Smooth muscle cell (in vitro differentiated cells): ENCODE measurements around the gene MAST2. TPM values are rescaled to one million over a fixed set of nuclear protein-coding genes. Genes with fewer than 3 reads are reported as not detected.
"Not testable (repeated sequence)": the region's sequence is repeated elsewhere in the genome, so short reads cannot be mapped to it uniquely, and the experiment has no call there.

ENCODE experiments used
- DNase-seq: peaks from one replicate; lab custom pipeline; 2025; ENCODE audit not compliant: unreplicated experiment; lab: John Stamatoyannopoulos, UW
- H2AFZ ChIP-seq: fragments of 200-600 bp; sonication (generic); 2 replicates; pipeline ENCODE4 v1.6.0; 2016; ENCODE audit warnings: antibody characterized with exemption, low read depth, mild to moderate bottlenecking
- H3F3A ChIP-seq: fragments of 200-600 bp; sonication (generic); 2 replicates; pipeline ENCODE4 v1.6.0; 2017; ENCODE audit warnings: antibody characterized with exemption, low read depth
- H3K27ac ChIP-seq: fragments of 200-600 bp; sonication (generic); 2 replicates; pipeline ENCODE4 v1.5.1; 2016; ENCODE audit warnings: low read depth, mild to moderate bottlenecking
- H3K27me3 ChIP-seq: fragments of 200-600 bp; sonication (generic); 2 replicates; pipeline ENCODE4 v1.6.1; 2016; ENCODE audit warnings: low read depth, mild to moderate bottlenecking
- H3K36me3 ChIP-seq: fragments of 200-600 bp; sonication (generic); 2 replicates; pipeline ENCODE4 v1.5.1; 2016; ENCODE audit warnings: low read depth
- H3K4me1 ChIP-seq: fragments of 200-600 bp; sonication (generic); 2 replicates; pipeline ENCODE4 v1.5.1; 2016; ENCODE audit warnings: low read depth
- H3K4me2 ChIP-seq: fragments of 200-600 bp; sonication (generic); 2 replicates; pipeline ENCODE4 v1.6.0; 2016; ENCODE audit warnings: mild to moderate bottlenecking
- H3K4me3 ChIP-seq: fragments of 200-600 bp; sonication (generic); 2 replicates; pipeline ENCODE4 v1.5.1; 2016; ENCODE audit warnings: mild to moderate bottlenecking
- H3K79me2 ChIP-seq: fragments of 200-600 bp; sonication (generic); 2 replicates; pipeline ENCODE4 v1.6.0; 2016; ENCODE audit warnings: low read depth, mild to moderate bottlenecking
- H3K9ac ChIP-seq: fragments of 200-600 bp; sonication (generic); 2 replicates; pipeline ENCODE4 v1.6.0; 2016; ENCODE audit warnings: low read depth
- H3K9me3 ChIP-seq: fragments of 200-600 bp; sonication (generic); replicated peaks from 2 replicates; pipeline ENCODE4 v1.5.1; 2016; ENCODE audit warnings: low read depth
- H4K20me1 ChIP-seq: fragments of 200-600 bp; sonication (generic); 2 replicates; pipeline ENCODE4 v1.6.0; 2016; ENCODE audit warnings: low read depth
- CTCF ChIP-seq: fragments of 200-600 bp; sonication (generic); IDR thresholded peaks from 2 replicates; pipeline ENCODE4 v1.5.1; 2017; ENCODE audit warnings: borderline replicate concordance, mild to moderate bottlenecking, antibody characterized with exemption; ENCODE audit not compliant: insufficient read depth, poor library complexity, severe bottlenecking
- WGBS: methylation state at CpG from one replicate; pipeline ENCODE4 v1.1.7; 2016; ENCODE audit warnings: low lambda C conversion rate; 5-methylcytosine and 5-hydroxymethylcytosine counted together
- polyA plus RNA-seq: library from polyadenylated mRNA; unstranded; fragments of >200 nt; fragmentation: Nextera tagmentation; extraction: Ambion mirVana; gene quantifications from 2 replicates; pipeline ENCODE4 v1.2.1, GENCODE V29; 2016
- total RNA-seq: library from RNA; depleted of rRNA; stranded (reverse); fragments of >200 nt; gene quantifications from 2 replicates; pipeline ENCODE4 v1.2.3, GENCODE V29; 2014

MAST2 gene
- total and polyA plus RNA-seq, 2 experiments from 2014 or later, result 18.4 to 26.2 TPM

- H3K9ac ChIP-seq, result no peak overlapping the region
- 94% methylated on average over 9 of the region's 9 CpGs for WGBS
- no peaks in the 10 kb centered on the region for H3K4me1 ChIP-seq
- no peak for TF ChIP-seq CTCF
- no peaks in the 10 kb centered on the region for H3K79me2 ChIP-seq
- H3K36me3 ChIP-seq, result no peaks in the 10 kb centered on the region
- no peak overlapping the region for H3K4me2 ChIP-seq
- H3K27me3 ChIP-seq, result no peaks in the 10 kb centered on the region
- no peak overlapping the region for H3K4me3 ChIP-seq
- no peaks in the 10 kb centered on the region for H3K9me3 ChIP-seq
- H3F3A ChIP-seq, result no peaks in the 10 kb centered on the region
- no peak for DNase-seq
- no peak overlapping the region for H3K27ac ChIP-seq
- no peaks in the 10 kb centered on the region for H4K20me1 ChIP-seq
- no peak overlapping the region for H2AFZ ChIP-seq
Measured at GRCh38 chr1:45796946-45797345, 6.5 kb upstream of the MAST2 start.

GRCh38 chr1:45800899-45801298, 2.5 kb upstream of the MAST2 start:
- 92% methylated on average over 4 of the region's 4 CpGs for WGBS
- H3K9ac ChIP-seq, result no peak overlapping the region
- no peak overlapping the region for H3K4me3 ChIP-seq
- TF ChIP-seq CTCF, result no peak
- peaks cover 3% of the 10 kb centered on the region for H3F3A ChIP-seq
- no peak for DNase-seq
- no peaks in the 10 kb centered on the region for H3K36me3 ChIP-seq
- H3K4me2 ChIP-seq, result no peak overlapping the region
- no peaks in the 10 kb centered on the region for H3K9me3 ChIP-seq
- peaks cover 9% of the 10 kb centered on the region for H3K4me1 ChIP-seq
- peaks cover 19% of the 10 kb centered on the region for H3K79me2 ChIP-seq
- H3K27ac ChIP-seq, result no peak overlapping the region
- no peak overlapping the region for H2AFZ ChIP-seq
- H4K20me1 ChIP-seq, result peaks cover 13% of the 10 kb centered on the region
- H3K27me3 ChIP-seq, result no peaks in the 10 kb centered on the region

GRCh38 chr1:45802343-45803298, 791 bp upstream of the MAST2 start:
- H3K4me3 ChIP-seq, result peak overlapping the region; percentile 62
- TF ChIP-seq CTCF, result no peak
- H3K4me2 ChIP-seq, result peak overlapping the region; percentile 88
- peaks cover 13% of the 10 kb centered on the region for H4K20me1 ChIP-seq
- peak overlapping the region; percentile 87 for H2AFZ ChIP-seq
- peak overlapping the region; percentile 87 for H3K9ac ChIP-seq
- no peaks in the 10 kb centered on the region for H3K9me3 ChIP-seq
- WGBS, result 35% methylated on average over 11 of the region's 11 CpGs
- H3K4me1 ChIP-seq, result peaks cover 9% of the 10 kb centered on the region
- peaks cover 3% of the 10 kb centered on the region for H3F3A ChIP-seq
- peak overlapping the region; percentile 97 for H3K27ac ChIP-seq
- H3K79me2 ChIP-seq, result peaks cover 36% of the 10 kb centered on the region
- no peaks in the 10 kb centered on the region for H3K27me3 ChIP-seq
- DNase-seq, result peak; percentile 55
- no peaks in the 10 kb centered on the region for H3K36me3 ChIP-seq

- Histone ChIP-seq H2AFZ (peak overlapping the region; percentile 62), H4K20me1 (peaks cover 13% of the 10 kb centered on the region), H3K4me3 (peak overlapping the region; percentile 62), H3K79me2 (peaks cover 45% of the 10 kb centered on the region), H3K9ac (peak overlapping the region; percentile 35), H3K4me2 (peak overlapping the region; percentile 96)
- not testable (repeated sequence) for H3K9me3 ChIP-seq, H3F3A ChIP-seq, H3K27me3 ChIP-seq, DNase-seq, H3K27ac ChIP-seq, H3K4me1 ChIP-seq, H3K36me3 ChIP-seq
- 1% methylated on average over 14 of the region's 60 CpGs for WGBS
Measured at GRCh38 chr1:45803781-45804668, 613 bp downstream of the MAST2 start.
